ENCODE data around the gene CABP1. TPM values are rescaled to one million over a fixed set of nuclear protein-coding genes. Genes with fewer than 3 reads are reported as not detected.

The CABP1 gene
- total RNA-seq, 6 experiments from 2014 or later = 0.26 TPM; not detected in 5

DNA sequence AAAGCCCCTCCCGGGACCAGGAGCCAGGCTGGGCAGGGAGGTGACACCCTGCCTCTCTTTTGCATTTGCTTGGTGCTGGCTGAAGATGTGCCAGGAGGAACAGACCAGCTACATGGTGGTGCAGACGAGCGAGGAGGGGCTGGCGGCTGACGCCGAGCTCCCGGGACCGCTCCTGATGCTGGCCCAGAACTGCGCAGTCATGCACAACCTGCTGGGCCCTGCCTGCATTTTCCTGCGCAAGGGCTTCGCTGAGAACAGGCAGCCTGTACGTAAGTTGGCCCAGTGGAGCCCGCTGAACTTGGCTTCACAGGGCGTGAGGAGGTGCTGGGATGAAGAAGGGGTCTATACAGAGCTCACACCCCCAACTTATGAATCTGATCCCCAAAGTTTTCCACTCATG, 15.6 kb downstream of the CABP1 start:
- H3K36me3 ChIP-seq = no peaks in the 10 kb centered on the region
- no peak overlapping the region for H3K4me3 ChIP-seq
- H3K9me3 ChIP-seq = no peaks in the 10 kb centered on the region
- 90% methylated on average over 7 of the region's 14 CpGs for WGBS (ENCODE audit: insufficient coverage, low coverage, low lambda C conversion rate, missing lambda C conversion rate)
- ATAC-seq (no peak), DNase-seq (no peak)
- TF ChIP-seq, protein P1, sequence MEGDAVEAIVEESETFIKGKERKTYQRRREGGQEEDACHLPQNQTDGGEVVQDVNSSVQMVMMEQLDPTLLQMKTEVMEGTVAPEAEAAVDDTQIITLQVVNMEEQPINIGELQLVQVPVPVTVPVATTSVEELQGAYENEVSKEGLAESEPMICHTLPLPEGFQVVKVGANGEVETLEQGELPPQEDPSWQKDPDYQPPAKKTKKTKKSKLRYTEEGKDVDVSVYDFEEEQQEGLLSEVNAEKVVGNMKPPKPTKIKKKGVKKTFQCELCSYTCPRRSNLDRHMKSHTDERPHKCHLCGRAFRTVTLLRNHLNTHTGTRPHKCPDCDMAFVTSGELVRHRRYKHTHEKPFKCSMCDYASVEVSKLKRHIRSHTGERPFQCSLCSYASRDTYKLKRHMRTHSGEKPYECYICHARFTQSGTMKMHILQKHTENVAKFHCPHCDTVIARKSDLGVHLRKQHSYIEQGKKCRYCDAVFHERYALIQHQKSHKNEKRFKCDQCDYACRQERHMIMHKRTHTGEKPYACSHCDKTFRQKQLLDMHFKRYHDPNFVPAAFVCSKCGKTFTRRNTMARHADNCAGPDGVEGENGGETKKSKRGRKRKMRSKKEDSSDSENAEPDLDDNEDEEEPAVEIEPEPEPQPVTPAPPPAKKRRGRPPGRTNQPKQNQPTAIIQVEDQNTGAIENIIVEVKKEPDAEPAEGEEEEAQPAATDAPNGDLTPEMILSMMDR (IDR thresholded peaks at IDR 0.05) = no peak
- no peak for TF ChIP-seq POLR2A (IDR thresholded peaks at IDR 0.05)
- intact Hi-C loops (cut with DNase I) = loop anchor here in 1 of 2 donors (10.0 kb wide), 1 partner anchor 71 kb away; the partner anchor contains the start of gene POP5
- H3K27ac ChIP-seq = no peak overlapping the region
- no peaks in the 10 kb centered on the region for H3K27me3 ChIP-seq
- no peaks in the 10 kb centered on the region for H3K4me1 ChIP-seq

DNA sequence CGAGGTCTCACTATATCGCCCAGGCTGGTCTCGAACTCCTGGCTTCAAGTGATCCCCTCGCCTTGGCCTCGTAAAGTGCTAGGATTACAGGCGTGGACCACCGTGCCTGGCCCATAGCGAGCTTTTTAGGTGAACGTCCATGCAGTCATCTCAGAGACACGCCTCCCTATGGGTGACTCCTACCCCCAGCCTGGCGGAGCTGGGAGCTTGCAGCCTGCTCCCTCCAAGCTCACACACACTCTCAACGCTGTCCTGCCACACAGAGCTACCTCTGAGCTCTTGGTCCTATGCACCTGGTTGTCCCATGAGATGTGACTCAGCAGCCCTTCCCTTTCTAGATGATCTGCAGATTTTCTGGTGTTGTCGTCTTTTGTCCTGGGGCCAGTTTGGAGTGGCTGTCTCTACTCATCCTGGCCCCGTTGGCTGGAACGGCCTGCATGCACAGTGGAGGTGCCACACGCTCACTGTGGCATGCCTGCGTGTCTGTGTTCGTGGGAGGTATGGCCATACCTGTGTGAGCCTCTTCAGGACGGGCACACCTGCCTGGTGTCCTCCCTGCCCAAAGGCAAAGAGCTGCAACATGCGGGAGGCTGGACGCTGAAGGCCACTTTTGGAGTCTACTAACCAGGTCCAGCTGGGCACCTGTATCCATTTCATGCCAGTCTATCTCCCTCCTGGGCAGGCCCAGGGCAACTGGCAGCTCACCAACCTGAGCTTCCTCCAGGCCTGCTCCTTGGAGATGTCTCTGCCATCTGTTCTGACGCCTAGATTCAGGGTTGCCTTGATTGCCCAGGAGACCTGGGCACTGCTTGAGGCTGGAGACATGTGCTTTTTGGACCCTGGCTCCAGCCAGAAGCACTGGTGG, 18.1 kb downstream of the CABP1 start:
- H3K9me3 ChIP-seq = no peaks in the 10 kb centered on the region
- no peak overlapping the region for H3K4me3 ChIP-seq
- intact Hi-C loops (cut with DNase I) = loop anchor here in 1 of 2 donors (10.0 kb wide), 1 partner anchor 74 kb away; the partner anchor contains the start of gene POP5
- no peak for TF ChIP-seq POLR2A (IDR thresholded peaks at IDR 0.05)
- TF ChIP-seq, protein P1 (IDR thresholded peaks at IDR 0.05) = no peak
- no peak for ATAC-seq
- no CpG with 5 or more reads among the region's 22 CpGs for WGBS (ENCODE audit: insufficient coverage, low coverage, low lambda C conversion rate, missing lambda C conversion rate)
- peak in 1 of 3 donors; percentile 7 for DNase-seq
- no peaks in the 10 kb centered on the region for H3K4me1 ChIP-seq
- H3K27me3 ChIP-seq = no peaks in the 10 kb centered on the region
- H3K36me3 ChIP-seq = no peaks in the 10 kb centered on the region
- no peak overlapping the region for H3K27ac ChIP-seq

DNA sequence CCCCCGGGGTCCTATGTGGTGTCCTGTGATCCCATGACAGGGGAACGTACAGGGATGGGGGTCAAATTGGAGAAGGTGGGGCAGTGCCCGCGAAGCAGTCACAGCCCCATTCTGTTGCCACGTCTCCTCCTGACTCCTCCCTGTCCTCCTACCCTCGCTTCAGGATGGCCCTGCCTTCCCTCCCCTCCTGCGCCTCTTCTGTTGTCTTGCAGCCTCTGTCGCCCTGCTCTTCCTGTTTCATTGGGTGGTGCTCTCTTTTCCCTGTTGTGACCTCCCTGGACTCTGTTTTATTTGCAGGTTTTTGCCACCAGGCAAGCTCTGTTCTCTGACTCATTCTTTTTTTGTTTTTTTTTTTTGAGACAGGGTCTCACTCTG, 18.7 kb downstream of the CABP1 start:
- DNase-seq (peak in 1 of 3 donors; percentile 4), ATAC-seq (peak in 3 of 4 donors; percentile 25 to 42 (median 26))
- Histone ChIP-seq H3K27ac (no peak overlapping the region), H3K4me1 (no peaks in the 10 kb centered on the region), H3K9me3 (no peaks in the 10 kb centered on the region), H3K27me3 (no peaks in the 10 kb centered on the region), H3K36me3 (no peaks in the 10 kb centered on the region), H3K4me3 (no peak overlapping the region)
- WGBS (ENCODE audit: insufficient coverage, low coverage, low lambda C conversion rate, missing lambda C conversion rate) = 71% methylated on average over 7 of the region's 8 CpGs
- no peak for TF ChIP-seq POLR2A (IDR thresholded peaks at IDR 0.05)
- TF ChIP-seq, protein P1 (IDR thresholded peaks at IDR 0.05) = no peak
- intact Hi-C loops (cut with DNase I) = loop anchor here in 1 of 2 donors (10.0 kb wide), 1 partner anchor 74 kb away; the partner anchor contains the start of gene POP5

DNA sequence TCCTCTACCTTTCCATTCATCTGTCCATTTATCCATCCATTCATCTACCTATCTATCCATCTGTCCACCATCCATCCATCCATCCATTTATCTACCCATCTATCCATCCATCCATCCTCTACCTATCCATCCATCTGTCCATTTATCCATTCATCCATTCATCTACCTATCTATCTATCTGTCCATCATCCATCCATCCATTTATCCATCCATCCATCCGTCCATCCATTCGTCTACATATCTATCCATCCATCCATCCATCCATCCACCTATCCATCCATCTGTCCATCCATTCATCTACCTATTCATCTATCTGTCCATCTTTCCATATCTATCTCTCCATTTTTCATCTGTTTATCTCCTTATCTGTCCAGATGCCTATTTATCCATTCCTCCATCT, 21.0 kb downstream of the CABP1 start:
- no peak for TF ChIP-seq POLR2A (IDR thresholded peaks at IDR 0.05)
- TF ChIP-seq, protein P1 (IDR thresholded peaks at IDR 0.05) = no peak
- Histone ChIP-seq H3K27ac (no peak overlapping the region), H3K27me3 (no peaks in the 10 kb centered on the region), H3K4me1 (no peaks in the 10 kb centered on the region), H3K36me3 (no peaks in the 10 kb centered on the region), H3K9me3 (no peaks in the 10 kb centered on the region), H3K4me3 (no peak overlapping the region)
- whole genome bisulfite sequencing (ENCODE audit: insufficient coverage, low coverage, low lambda C conversion rate, missing lambda C conversion rate) = 38% methylated on average over 2 of the region's 2 CpGs
- ATAC-seq (no peak), DNase-seq (no peak)
- intact Hi-C loops (cut with DNase I) = no loop called here
